GM06990 (cell line): ENCODE data around the gene CNOT6.

Experiments used
- DNase-seq: peaks from one replicate; pipeline ENCODE4 v3.0.0-alpha.2; 2011; ENCODE audit not compliant: insufficient read length; ENCODE audit errors: extremely low read depth
- H3K27me3 ChIP-seq: replicated peaks from 2 replicates; pipeline ENCODE4 v1.6.0; 2011; ENCODE audit warnings: low read length; ENCODE audit not compliant: control insufficient read depth, insufficient read depth
- H3K36me3 ChIP-seq: 2 replicates; pipeline ENCODE4 v1.5.1; 2011; ENCODE audit warnings: low read length; ENCODE audit not compliant: control insufficient read depth, insufficient read depth
- H3K4me3 ChIP-seq: replicated peaks from 2 replicates; pipeline ENCODE4 v1.5.1; 2011; ENCODE audit warnings: low read depth, mild to moderate bottlenecking, control low read depth, low read length
- CTCF ChIP-seq: IDR thresholded peaks from 2 replicates; pipeline ENCODE4 v1.5.1; 2011; ENCODE audit warnings: low read length, control low read depth, mild to moderate bottlenecking, inconsistent platforms; ENCODE audit not compliant: insufficient read depth, poor library complexity, severe bottlenecking

The CNOT6 gene

GRCh38 chr5:180594311-180595045, 100.3 kb downstream of the CNOT6 start:
- no peak for DNase-seq
- TF ChIP-seq CTCF, result no peak
- Histone ChIP-seq H3K4me3 (no peak overlapping the region), H3K36me3 (no peaks in the 10 kb centered on the region), H3K27me3 (no peaks in the 10 kb centered on the region)

GRCh38 chr5:180595046-180595379, 100.8 kb downstream of the CNOT6 start:
- DNase-seq, result no peak
- Histone ChIP-seq H3K36me3 (no peaks in the 10 kb centered on the region), H3K27me3 (no peaks in the 10 kb centered on the region), H3K4me3 (no peak overlapping the region)
- TF ChIP-seq CTCF, result no peak

GRCh38 chr5:180595381-180596114, 101.4 kb downstream of the CNOT6 start:
- no peak for DNase-seq
- H3K4me3 ChIP-seq, result no peak overlapping the region
- TF ChIP-seq CTCF, result no peak
- no peaks in the 10 kb centered on the region for H3K36me3 ChIP-seq
- no peaks in the 10 kb centered on the region for H3K27me3 ChIP-seq

GRCh38 chr5:180596115-180596667, 102.0 kb downstream of the CNOT6 start:
- H3K36me3 ChIP-seq, result no peaks in the 10 kb centered on the region
- H3K27me3 ChIP-seq, result no peaks in the 10 kb centered on the region
- no peak for TF ChIP-seq CTCF
- no peak for DNase-seq
- H3K4me3 ChIP-seq, result no peak overlapping the region

- Histone ChIP-seq H3K36me3 (no peaks in the 10 kb centered on the region), H3K27me3 (no peaks in the 10 kb centered on the region), H3K4me3 (no peak overlapping the region)
- no peak for DNase-seq
- no peak for TF ChIP-seq CTCF
These were observed 102.6 kb downstream of the CNOT6 start for GRCh38 chr5:180596668-180597231.
